DOHH2 (cell line): ENCODE data around the gene LRRTM4.

Experiments used
- H3F3A ChIP-seq: fragments of 200-600 bp; sonication (generic), shearing (Covaris generic); 2 replicates; pipeline ENCODE4 v1.6.0; 2016; ENCODE audit warnings: antibody characterized with exemption, mild to moderate bottlenecking; ENCODE audit not compliant: control insufficient read depth, insufficient read depth
- H3K27ac ChIP-seq: fragments of 200-600 bp; sonication (generic); 2 replicates; pipeline ENCODE4 v1.5.1; 2014; ENCODE audit warnings: low read depth, mild to moderate bottlenecking, low read length, moderate library complexity
- H3K27me3 ChIP-seq: fragments of 200-600 bp; sonication (generic); 2 replicates; pipeline ENCODE4 v1.6.1; 2014; ENCODE audit warnings: mild to moderate bottlenecking, low read length, mixed read lengths; ENCODE audit not compliant: control insufficient read depth
- H3K36me3 ChIP-seq: fragments of 200-600 bp; sonication (generic); 2 replicates; pipeline ENCODE4 v1.6.1; 2014; ENCODE audit warnings: mild to moderate bottlenecking, low read length, moderate library complexity, mixed read lengths; ENCODE audit not compliant: control insufficient read depth
- H3K4me1 ChIP-seq: fragments of 200-600 bp; sonication (generic); 2 replicates; pipeline ENCODE4 v1.6.1; 2014; ENCODE audit warnings: mild to moderate bottlenecking, low read length, mixed read lengths; ENCODE audit not compliant: control insufficient read depth
- H3K4me2 ChIP-seq: fragments of 200-600 bp; sonication (generic); 2 replicates; pipeline ENCODE4 v1.6.0; 2014; ENCODE audit warnings: mild to moderate bottlenecking, low read length, moderate library complexity
- H3K4me3 ChIP-seq: fragments of 200-600 bp; sonication (generic); 2 replicates; pipeline ENCODE4 v1.5.1; 2014; ENCODE audit warnings: mild to moderate bottlenecking, low read length, mixed read lengths
- H3K79me2 ChIP-seq: fragments of 200-600 bp; sonication (generic); 2 replicates; pipeline ENCODE4 v1.6.1; 2014; ENCODE audit warnings: mild to moderate bottlenecking, low read length, mixed read lengths; ENCODE audit not compliant: control insufficient read depth
- H3K9me2 ChIP-seq: fragments of 200-600 bp; sonication (generic); replicated peaks from 2 replicates; pipeline ENCODE4 v1.6.1; 2014; ENCODE audit warnings: mild to moderate bottlenecking, low read length, mixed read lengths; ENCODE audit not compliant: control insufficient read depth
- H3K9me3 ChIP-seq: fragments of 200-600 bp; sonication (generic); 2 replicates; pipeline ENCODE4 v1.6.1; 2014; ENCODE audit warnings: antibody characterized with exemption, low read length, mixed read lengths; ENCODE audit not compliant: control insufficient read depth, insufficient read depth
- H4K20me1 ChIP-seq: fragments of 200-600 bp; sonication (generic); 2 replicates; pipeline ENCODE4 v1.6.0; 2014; ENCODE audit warnings: low read depth, mild to moderate bottlenecking, antibody characterized with exemption, low read length, moderate library complexity; ENCODE audit not compliant: control insufficient read depth, insufficient read depth
- EZH2phosphoT487 ChIP-seq: fragments of 200-600 bp; sonication (generic); IDR thresholded peaks from 2 replicates; pipeline ENCODE4 v1.6.1; 2017; ENCODE audit warnings: borderline replicate concordance, mild to moderate bottlenecking, antibody characterized with exemption, low read length, moderate library complexity, mixed read lengths
- TF ChIP-seq, protein P1 (sequence below): fragments of 200-600 bp; sonication (generic); IDR thresholded peaks from one replicate; pipeline ENCODE4 v1.5.1; 2014; ENCODE audit warnings: antibody characterized with exemption, mild to moderate bottlenecking, low read depth, low read length; ENCODE audit not compliant: poor library complexity, severe bottlenecking

Gene LRRTM4

DNA sequence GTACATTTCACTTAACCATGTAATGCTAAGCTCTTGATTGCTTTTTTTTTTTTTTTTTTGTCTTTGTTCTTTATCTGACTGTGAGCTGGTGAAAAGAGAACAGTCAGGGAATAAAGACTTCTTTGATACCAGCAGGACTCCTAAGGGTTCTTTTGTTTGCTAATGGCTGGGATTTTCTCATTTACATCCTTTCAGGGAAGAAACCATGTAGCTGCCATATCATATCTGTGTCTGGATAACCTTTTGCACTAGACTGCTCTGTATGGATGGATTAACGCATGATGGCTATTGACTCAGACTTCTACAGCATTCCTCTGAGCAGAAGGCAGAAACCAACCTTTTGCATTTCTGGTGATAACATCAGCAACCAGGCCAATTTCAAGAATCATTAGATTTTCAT is 504.0 kb downstream of the LRRTM4 start:
- peaks cover 30% of the 10 kb centered on the region for H3K4me1 ChIP-seq
- H3K36me3 ChIP-seq, result peaks cover 6% of the 10 kb centered on the region
- no peak overlapping the region for H3K4me2 ChIP-seq

DNA sequence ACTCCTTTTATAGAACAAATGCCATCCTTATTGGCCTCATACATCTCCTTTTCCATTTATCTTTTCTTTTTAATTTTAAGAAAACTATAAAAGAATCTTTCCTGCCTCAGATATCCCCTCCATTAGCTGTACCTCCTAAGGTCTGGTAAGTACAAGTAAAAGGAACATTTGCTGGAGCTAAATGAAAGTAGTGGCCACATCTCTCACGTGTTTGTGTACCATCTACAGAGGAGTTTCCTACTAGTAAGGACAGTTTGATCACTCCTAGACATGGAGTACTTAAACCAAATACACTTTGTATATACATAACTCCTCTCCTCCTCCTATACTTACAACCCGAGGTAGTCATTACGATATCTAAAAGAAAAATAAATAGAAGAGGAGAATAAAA is 504.8 kb downstream of the LRRTM4 start:
- Histone ChIP-seq H3K4me3 (no peak overlapping the region), H3K27me3 (no peaks in the 10 kb centered on the region), H4K20me1 (no peaks in the 10 kb centered on the region), H3K4me2 (no peak overlapping the region; the same call in 1 of the 2 replicates), H3K9me3 (peaks cover 6% of the 10 kb centered on the region), H3K79me2 (no peaks in the 10 kb centered on the region), H3K36me3 (peaks cover 6% of the 10 kb centered on the region), H3K27ac (peak overlapping the region; percentile 85), H3K4me1 (peaks cover 32% of the 10 kb centered on the region), H3K9me2 (no peaks in the 10 kb centered on the region), H3F3A (peaks cover 4% of the 10 kb centered on the region; the same call in 1 of the 2 replicates)
- TF ChIP-seq, protein P1, sequence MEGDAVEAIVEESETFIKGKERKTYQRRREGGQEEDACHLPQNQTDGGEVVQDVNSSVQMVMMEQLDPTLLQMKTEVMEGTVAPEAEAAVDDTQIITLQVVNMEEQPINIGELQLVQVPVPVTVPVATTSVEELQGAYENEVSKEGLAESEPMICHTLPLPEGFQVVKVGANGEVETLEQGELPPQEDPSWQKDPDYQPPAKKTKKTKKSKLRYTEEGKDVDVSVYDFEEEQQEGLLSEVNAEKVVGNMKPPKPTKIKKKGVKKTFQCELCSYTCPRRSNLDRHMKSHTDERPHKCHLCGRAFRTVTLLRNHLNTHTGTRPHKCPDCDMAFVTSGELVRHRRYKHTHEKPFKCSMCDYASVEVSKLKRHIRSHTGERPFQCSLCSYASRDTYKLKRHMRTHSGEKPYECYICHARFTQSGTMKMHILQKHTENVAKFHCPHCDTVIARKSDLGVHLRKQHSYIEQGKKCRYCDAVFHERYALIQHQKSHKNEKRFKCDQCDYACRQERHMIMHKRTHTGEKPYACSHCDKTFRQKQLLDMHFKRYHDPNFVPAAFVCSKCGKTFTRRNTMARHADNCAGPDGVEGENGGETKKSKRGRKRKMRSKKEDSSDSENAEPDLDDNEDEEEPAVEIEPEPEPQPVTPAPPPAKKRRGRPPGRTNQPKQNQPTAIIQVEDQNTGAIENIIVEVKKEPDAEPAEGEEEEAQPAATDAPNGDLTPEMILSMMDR, result no peak
- TF ChIP-seq EZH2phosphoT487, result no peak

More for the DNA sequence above, 504.0 kb downstream of the LRRTM4 start:
- Histone ChIP-seq H3K27me3 (no peaks in the 10 kb centered on the region), H3K4me3 (no peak overlapping the region), H3K79me2 (no peaks in the 10 kb centered on the region), H3F3A (peaks cover 4% of the 10 kb centered on the region; the same call in 1 of the 2 replicates), H3K9me3 (peaks cover 14% of the 10 kb centered on the region), H4K20me1 (no peaks in the 10 kb centered on the region), H3K27ac (no peak overlapping the region), H3K9me2 (no peaks in the 10 kb centered on the region)
- TF ChIP-seq EZH2phosphoT487, result no peak

DNA sequence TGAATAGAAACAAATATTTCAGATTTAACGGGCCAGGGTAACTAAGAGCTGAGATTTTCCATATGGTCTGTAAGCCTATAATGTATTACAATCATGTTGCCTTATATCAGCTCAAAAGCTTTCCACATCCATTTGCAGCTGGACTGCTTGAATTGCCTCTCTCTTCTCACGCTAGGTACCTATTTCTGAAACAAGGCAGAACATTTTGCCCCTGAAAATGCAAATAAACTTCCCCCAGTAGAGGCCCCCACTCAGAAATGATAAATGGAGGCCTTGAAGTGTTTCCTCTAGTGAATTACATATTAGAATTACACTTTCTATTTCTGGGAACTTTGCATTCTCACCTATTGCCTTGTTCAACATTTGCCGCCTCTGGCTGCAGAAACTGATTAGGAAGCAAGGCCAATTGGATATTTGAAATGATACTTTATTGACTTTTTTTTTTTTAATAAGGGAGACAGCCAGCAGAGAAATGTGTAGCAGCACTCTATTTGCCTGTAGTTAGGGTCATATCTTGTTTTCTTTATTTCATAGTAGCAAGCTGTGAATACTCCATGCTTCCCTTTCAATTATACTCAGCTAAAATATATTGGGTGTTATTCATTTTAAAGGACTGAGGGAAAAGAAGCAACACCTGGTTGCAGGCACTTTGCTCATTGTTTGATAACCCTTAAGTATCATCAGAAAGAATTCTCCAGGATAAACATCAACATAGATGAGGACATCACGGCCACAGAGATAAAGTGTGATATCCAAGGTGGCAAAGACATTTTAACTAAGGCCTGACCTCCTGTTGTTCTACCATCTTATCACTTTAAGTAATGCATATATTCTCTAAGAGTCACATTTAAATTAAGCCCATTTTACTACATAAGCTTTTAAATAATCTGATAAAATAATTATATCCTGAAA is 505.5 kb downstream of the LRRTM4 start:
- Histone ChIP-seq H4K20me1 (no peaks in the 10 kb centered on the region), H3K9me3 (peaks cover 6% of the 10 kb centered on the region), H3K36me3 (peaks cover 6% of the 10 kb centered on the region), H3K27ac (peak overlapping the region; percentile 85), H3K4me2 (peak overlapping the region; percentile 44), H3K9me2 (no peaks in the 10 kb centered on the region), H3K4me1 (peaks cover 32% of the 10 kb centered on the region), H3K4me3 (peak overlapping the region; percentile 27; the same call in 1 of the 2 replicates), H3K79me2 (no peaks in the 10 kb centered on the region), H3K27me3 (no peaks in the 10 kb centered on the region), H3F3A (peaks cover 4% of the 10 kb centered on the region; the same call in 1 of the 2 replicates)
- TF ChIP-seq, protein P1, result no peak
- no peak for TF ChIP-seq EZH2phosphoT487

GRCh38 chr2:77013953-77014352 is 508.2 kb downstream of the LRRTM4 start:
- H3K4me2 ChIP-seq, result no peak overlapping the region
- no peaks in the 10 kb centered on the region for H4K20me1 ChIP-seq
- TF ChIP-seq, protein P1, result no peak
- TF ChIP-seq EZH2phosphoT487, result no peak
- H3F3A ChIP-seq, result peaks cover 4% of the 10 kb centered on the region; the same call in 1 of the 2 replicates
- peaks cover 32% of the 10 kb centered on the region for H3K4me1 ChIP-seq
- peaks cover 6% of the 10 kb centered on the region for H3K36me3 ChIP-seq
- H3K27me3 ChIP-seq, result no peaks in the 10 kb centered on the region
- H3K9me2 ChIP-seq, result no peaks in the 10 kb centered on the region
- H3K27ac ChIP-seq, result no peak overlapping the region
- no peaks in the 10 kb centered on the region; the same call in 1 of the 2 replicates for H3K9me3 ChIP-seq
- H3K4me3 ChIP-seq, result no peak overlapping the region
- H3K79me2 ChIP-seq, result no peaks in the 10 kb centered on the region
